Sigmoid colon (tissue), 4 donors: ENCODE measurements around the gene ZSWIM6.

ENCODE experiments used
- CTCF ChIP-seq, 4 experiments: fragments of 450-650 bp in 3 of 4; fragments of 200-600 bp in 1 of 4; IDR thresholded peaks; one replicate each; pipeline ENCODE4 v1.5.1; 2016 to 2019; ENCODE audit warnings: antibody characterized with exemption in 4 of 4, mild to moderate bottlenecking in 3 of 4, moderate library complexity in 2 of 4
- POLR2A ChIP-seq, 2 donors: fragments of 450-650 bp; IDR thresholded peaks; one replicate each; pipeline ENCODE4 v1.6.1; 2016; ENCODE audit warnings: antibody characterized with exemption in 2 of 2, mild to moderate bottlenecking in 2 of 2, moderate library complexity in 2 of 2
- POLR2AphosphoS5 ChIP-seq, 4 donors: sonication (generic); formaldehyde crosslinking; IDR thresholded peaks; one replicate each; pipeline ENCODE4 v1.6.1; 2017; ENCODE audit warnings: antibody characterized with exemption in 4 of 4

DNA sequence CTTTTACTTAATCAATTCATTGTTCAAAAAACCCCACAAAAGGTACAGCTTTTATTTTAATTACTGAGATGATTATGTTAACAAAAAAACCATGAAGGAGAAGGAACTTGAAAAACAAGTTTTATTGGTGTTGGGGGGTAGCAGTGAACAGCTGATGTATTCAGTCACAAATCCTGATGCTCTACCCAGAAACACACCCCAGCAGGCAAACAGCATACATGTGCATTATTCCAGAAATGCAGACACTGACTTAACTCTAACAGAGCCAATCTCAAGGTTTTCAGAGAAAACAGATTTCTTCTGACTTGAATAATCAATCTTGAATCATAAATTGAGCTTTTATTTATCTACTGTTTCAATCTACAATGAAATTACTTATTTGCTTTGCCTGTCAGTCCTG is 175.2 kb downstream of the ZSWIM6 start:
- no peak for TF ChIP-seq CTCF (IDR thresholded peaks at IDR 0.05)
- no peak for TF ChIP-seq POLR2A (IDR thresholded peaks at IDR 0.05)
- no peak for TF ChIP-seq POLR2AphosphoS5 (IDR thresholded peaks at IDR 0.05)
